HEK293 (cell line): Measurements from ENCODE around the gene LDLR.
A peak's percentile ranks its signal among the peaks of the same experiment; 100 is the strongest.

Experiments used
- CTCF ChIA-PET: fragments of 350-600 bp; formaldehyde crosslinking; extraction: SDS; loops from one replicate; lab custom pipeline; 2021; ENCODE audit warnings: antibody characterized with exemption; lab: Yijun Ruan, JAX
- POLR2A ChIA-PET: fragments of 300-600 bp; formaldehyde crosslinking; extraction: SDS; loops from one replicate; lab custom pipeline; 2020; ENCODE audit warnings: antibody characterized with exemption, inconsistent platforms; lab: Yijun Ruan, JAX
- H3K27ac ChIP-seq: fragments of 200-500 bp; sonication (Bioruptor generic); 2 replicates; pipeline ENCODE4 v1.5.1; 2014; ENCODE audit warnings: low read depth, low read length, control low read depth, inconsistent platforms; ENCODE audit errors: extremely low read depth
- H3K36me3 ChIP-seq, 2 experiments: fragments of 200-500 bp in 1 of 2; sonication (Bioruptor generic) in 1 of 2; 1 replicate in 1 of 2; 2 replicates in 1 of 2; pipeline ENCODE4 v1.5.1; 2014 to 2017; ENCODE audit warnings: inconsistent platforms in 2 of 2, low read length in 2 of 2; ENCODE audit not compliant: control insufficient read depth in 2 of 2, insufficient read depth in 1 of 2
- H3K4me1 ChIP-seq: fragments of 200-500 bp; sonication (Bioruptor generic); 2 replicates; pipeline ENCODE4 v1.5.1; 2014; ENCODE audit warnings: mild to moderate bottlenecking, low read length, inconsistent platforms; ENCODE audit not compliant: control insufficient read depth, insufficient read depth
- H3K4me3 ChIP-seq: 2 replicates; pipeline ENCODE4 v1.5.1; 2011; ENCODE audit warnings: low read depth, mild to moderate bottlenecking, control low read depth, low read length, moderate library complexity
- H3K9me3 ChIP-seq: fragments of 200-500 bp; sonication (Bioruptor generic); 2 replicates; pipeline ENCODE4 v1.5.1; 2014; ENCODE audit warnings: low read depth, low read length, inconsistent platforms; ENCODE audit not compliant: control insufficient read depth, insufficient read depth
- BCL11B ChIP-seq: fragments of 450-650 bp; formaldehyde crosslinking; IDR thresholded peaks from 2 replicates; pipeline ENCODE4 v1.5.1; 2016; ENCODE audit warnings: low read depth, missing biosample characterization, missing genetic modification characterization
- EGR2 ChIP-seq: fragments of 450-650 bp; formaldehyde crosslinking; IDR thresholded peaks from 2 replicates; pipeline ENCODE4 v1.5.1; 2016; ENCODE audit warnings: low read depth, missing biosample characterization, missing genetic modification characterization
- GLI2 ChIP-seq: fragments of 450-650 bp; formaldehyde crosslinking; IDR thresholded peaks from 2 replicates; pipeline ENCODE4; 2017; ENCODE audit warnings: missing biosample characterization, missing genetic modification characterization, low read depth, borderline replicate concordance
- MEIS1 ChIP-seq: sonication (generic); formaldehyde crosslinking; IDR thresholded peaks from 2 replicates; pipeline ENCODE4 v1.8.1; 2022; ENCODE audit warnings: missing genetic modification reagents, mild to moderate bottlenecking, borderline replicate concordance
- SP3 ChIP-seq: fragments of 450-650 bp; formaldehyde crosslinking; IDR thresholded peaks from 2 replicates; pipeline ENCODE4 v1.5.1; 2016; ENCODE audit warnings: missing biosample characterization, missing genetic modification characterization
- TCF7L2 ChIP-seq: IDR thresholded peaks from 2 replicates; pipeline ENCODE4 v1.6.1; 2011; ENCODE audit warnings: low read depth, mild to moderate bottlenecking, inconsistent platforms, low read length, moderate library complexity, borderline replicate concordance
- ZNF121 ChIP-seq: fragments of 450-650 bp; formaldehyde crosslinking; IDR thresholded peaks from 2 replicates; pipeline ENCODE4 v1.5.1; 2016; ENCODE audit warnings: missing biosample characterization, missing genetic modification characterization
- ZNF132 ChIP-seq: fragments of 450-650 bp; formaldehyde crosslinking; IDR thresholded peaks from 2 replicates; pipeline ENCODE4 v1.5.1; 2017; ENCODE audit warnings: missing biosample characterization, missing genetic modification characterization, borderline replicate concordance
- ZNF248 ChIP-seq: fragments of 450-650 bp; formaldehyde crosslinking; IDR thresholded peaks from 2 replicates; pipeline ENCODE4 v1.5.1; 2017; ENCODE audit warnings: missing biosample characterization, missing genetic modification characterization
- ZNF266 ChIP-seq: fragments of 450-650 bp; formaldehyde crosslinking; IDR thresholded peaks from 2 replicates; pipeline ENCODE4 v1.5.1; 2016; ENCODE audit warnings: missing biosample characterization, missing genetic modification characterization, low read depth
- ZNF658 ChIP-seq: fragments of 450-650 bp; formaldehyde crosslinking; IDR thresholded peaks from 2 replicates; pipeline ENCODE4; 2016; ENCODE audit warnings: missing biosample characterization, missing genetic modification characterization
- ZNF792 ChIP-seq: fragments of 450-650 bp; formaldehyde crosslinking; IDR thresholded peaks from 2 replicates; pipeline ENCODE4 v1.5.1; 2016; ENCODE audit warnings: missing biosample characterization, missing genetic modification characterization
- TF ChIP-seq, protein P1 (sequence below): fragments of 450-650 bp; formaldehyde crosslinking; IDR thresholded peaks from 2 replicates; pipeline ENCODE4 v1.5.1; 2017; ENCODE audit warnings: missing biosample characterization, missing genetic modification characterization
- TF ChIP-seq, protein P2 (sequence below): IDR thresholded peaks from 2 replicates; pipeline ENCODE4 v1.6.1; 2011; ENCODE audit warnings: mild to moderate bottlenecking, low read depth, low read length, borderline replicate concordance
- TF ChIP-seq, protein P3 (sequence below): fragments of 450-650 bp; formaldehyde crosslinking; IDR thresholded peaks from 2 replicates; pipeline ENCODE4 v1.5.1; 2017; ENCODE audit warnings: missing biosample characterization, missing genetic modification characterization

The LDLR gene

GRCh38 chr19:11078893-11079292 is 10.4 kb upstream of the LDLR start:
- no peaks in the 10 kb centered on the region for H3K36me3 ChIP-seq
- CTCF ChIA-PET = interaction anchor here (0.7 kb wide), 1 partner anchor 22 kb away, joined by 3 read pairs; no protein-coding TSS in a partner anchor
- H3K27ac ChIP-seq = no peak overlapping the region
- no peaks in the 10 kb centered on the region for H3K9me3 ChIP-seq
- H3K4me1 ChIP-seq = no peaks in the 10 kb centered on the region
- POLR2A ChIA-PET = no interaction called here
- H3K4me3 ChIP-seq = no peak overlapping the region
- TF ChIP-seq MEIS1 (CRISPR knock-in tag) = no peak
- no peak for TF ChIP-seq SP3 (tag by site-specific recombination)
- TF ChIP-seq ZNF132 = no peak
- TF ChIP-seq GLI2 (tag by site-specific recombination) = no peak
- TF ChIP-seq ZNF266 (tag by site-specific recombination) = no peak
- TF ChIP-seq, protein P1, sequence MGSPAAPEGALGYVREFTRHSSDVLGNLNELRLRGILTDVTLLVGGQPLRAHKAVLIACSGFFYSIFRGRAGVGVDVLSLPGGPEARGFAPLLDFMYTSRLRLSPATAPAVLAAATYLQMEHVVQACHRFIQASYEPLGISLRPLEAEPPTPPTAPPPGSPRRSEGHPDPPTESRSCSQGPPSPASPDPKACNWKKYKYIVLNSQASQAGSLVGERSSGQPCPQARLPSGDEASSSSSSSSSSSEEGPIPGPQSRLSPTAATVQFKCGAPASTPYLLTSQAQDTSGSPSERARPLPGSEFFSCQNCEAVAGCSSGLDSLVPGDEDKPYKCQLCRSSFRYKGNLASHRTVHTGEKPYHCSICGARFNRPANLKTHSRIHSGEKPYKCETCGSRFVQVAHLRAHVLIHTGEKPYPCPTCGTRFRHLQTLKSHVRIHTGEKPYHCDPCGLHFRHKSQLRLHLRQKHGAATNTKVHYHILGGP (tag by site-specific recombination) = no peak
- TF ChIP-seq, protein P2, sequence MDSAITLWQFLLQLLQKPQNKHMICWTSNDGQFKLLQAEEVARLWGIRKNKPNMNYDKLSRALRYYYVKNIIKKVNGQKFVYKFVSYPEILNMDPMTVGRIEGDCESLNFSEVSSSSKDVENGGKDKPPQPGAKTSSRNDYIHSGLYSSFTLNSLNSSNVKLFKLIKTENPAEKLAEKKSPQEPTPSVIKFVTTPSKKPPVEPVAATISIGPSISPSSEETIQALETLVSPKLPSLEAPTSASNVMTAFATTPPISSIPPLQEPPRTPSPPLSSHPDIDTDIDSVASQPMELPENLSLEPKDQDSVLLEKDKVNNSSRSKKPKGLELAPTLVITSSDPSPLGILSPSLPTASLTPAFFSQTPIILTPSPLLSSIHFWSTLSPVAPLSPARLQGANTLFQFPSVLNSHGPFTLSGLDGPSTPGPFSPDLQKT = no peak
- TF ChIP-seq, protein P3, sequence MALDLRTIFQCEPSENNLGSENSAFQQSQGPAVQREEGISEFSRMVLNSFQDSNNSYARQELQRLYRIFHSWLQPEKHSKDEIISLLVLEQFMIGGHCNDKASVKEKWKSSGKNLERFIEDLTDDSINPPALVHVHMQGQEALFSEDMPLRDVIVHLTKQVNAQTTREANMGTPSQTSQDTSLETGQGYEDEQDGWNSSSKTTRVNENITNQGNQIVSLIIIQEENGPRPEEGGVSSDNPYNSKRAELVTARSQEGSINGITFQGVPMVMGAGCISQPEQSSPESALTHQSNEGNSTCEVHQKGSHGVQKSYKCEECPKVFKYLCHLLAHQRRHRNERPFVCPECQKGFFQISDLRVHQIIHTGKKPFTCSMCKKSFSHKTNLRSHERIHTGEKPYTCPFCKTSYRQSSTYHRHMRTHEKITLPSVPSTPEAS (tag by site-specific recombination) = no peak
- TF ChIP-seq ZNF248 = no peak
- TF ChIP-seq EGR2 (tag by site-specific recombination) = no peak
- no peak for TF ChIP-seq ZNF658

DNA sequence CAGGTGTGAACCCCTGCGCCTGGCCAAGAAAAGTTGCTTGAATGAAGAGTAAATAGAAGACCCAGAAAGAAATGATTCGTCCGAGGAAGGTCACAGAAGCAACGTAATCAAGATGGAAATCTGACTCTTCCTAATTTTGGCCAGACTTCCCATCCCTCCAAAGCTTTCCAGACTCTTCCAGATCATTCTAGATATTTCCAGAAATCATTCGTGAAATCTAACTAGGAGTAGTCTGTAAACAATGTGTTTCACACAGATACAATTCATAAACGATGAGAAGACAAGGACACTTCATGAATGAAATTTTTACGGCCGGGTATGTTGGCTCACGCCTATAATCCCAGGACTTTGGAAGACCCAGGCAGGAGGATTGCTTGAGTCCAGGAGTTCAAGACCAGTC is 9.3 kb upstream of the LDLR start:
- Histone ChIP-seq H3K27ac (no peak overlapping the region), H3K4me1 (no peaks in the 10 kb centered on the region), H3K9me3 (no peaks in the 10 kb centered on the region), H3K4me3 (no peak overlapping the region), H3K36me3 (no peaks in the 10 kb centered on the region)
- ChIA-PET CTCF (interaction anchor here (0.6 to 0.9 kb wide), 2 partner anchors 44 to 120 kb away, joined by 3 read pairs; no protein-coding TSS in a partner anchor), POLR2A (interaction anchor here (1.2 kb wide), 1 partner anchor 9 kb away, joined by 4 read pairs; the partner anchor contains the start of gene LDLR)
- no peak for TF ChIP-seq BCL11B (tag by site-specific recombination)
- no peak for TF ChIP-seq TCF7L2

DNA sequence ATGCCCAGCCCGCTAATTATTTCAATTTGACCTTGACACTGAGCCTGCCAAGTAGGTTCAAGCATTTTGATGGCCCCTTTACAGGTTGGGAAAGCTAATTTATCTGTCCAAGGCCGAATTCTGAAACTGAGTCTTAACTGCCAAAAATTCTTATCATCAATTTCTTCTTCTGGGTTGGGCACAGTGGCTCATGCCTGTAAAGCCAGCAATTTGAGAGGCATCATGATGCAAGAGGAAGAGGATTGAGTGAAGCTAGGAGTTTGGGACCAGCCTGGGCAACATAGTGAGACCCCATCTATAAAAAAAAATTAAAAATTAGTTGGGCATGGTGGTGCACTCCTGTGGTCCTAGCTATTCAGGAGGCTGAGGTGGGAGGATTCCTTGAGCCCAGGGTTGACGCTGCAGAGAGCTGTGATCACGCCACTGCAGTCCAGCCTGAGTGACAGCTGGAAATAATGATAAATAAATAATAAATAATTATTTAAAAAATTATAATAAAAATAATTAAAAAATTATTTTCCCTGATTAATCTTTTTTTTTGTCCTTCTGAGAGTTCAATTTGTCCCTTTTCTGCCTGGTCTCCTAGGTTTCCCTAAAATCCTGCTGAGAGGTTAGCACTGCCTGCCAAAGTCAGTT is 1.3 kb upstream of the LDLR start:
- TF ChIP-seq ZNF121 (peak; percentile 97), ZNF792 (tag by site-specific recombination) (no peak)
- no peaks in the 10 kb centered on the region for H3K9me3 ChIP-seq
- CTCF ChIA-PET = interaction anchor here (0.7 to 2.6 kb wide), 3 partner anchors 22 to 52 kb away, joined by 4 to 13 read pairs (median 6); no protein-coding TSS in a partner anchor
- H3K27ac ChIP-seq = no peak overlapping the region; the same call in 1 of the 2 replicates
- no peaks in the 10 kb centered on the region; a peak in 1 of 3 replicates for H3K36me3 ChIP-seq
- H3K4me3 ChIP-seq = no peak overlapping the region
- peaks cover 10% of the 10 kb centered on the region; the same call in 1 of the 2 replicates for H3K4me1 ChIP-seq
- POLR2A ChIA-PET = interaction anchor here (1.2 kb wide), 1 partner anchor 20 kb away, joined by 3 read pairs; no protein-coding TSS in a partner anchor
